Spleen (tissue), 11 donors: ENCODE data around the gene PCBP3. TPM values are rescaled to one million over a fixed set of nuclear protein-coding genes. Genes with fewer than 3 reads are reported as not detected.
"Not testable (repeated sequence)": the region's sequence is repeated elsewhere in the genome, so short reads cannot be mapped to it uniquely, and the experiment has no call there.

Source experiments
- DNase-seq: peaks from one replicate; pipeline ENCODE4 v3.0.0-alpha.2; 2020
- H3K27ac ChIP-seq, 8 donors: fragments of 200-600 bp; sonication (generic) in 7 of 8; 1 replicate in 4 of 8; 2 replicates in 4 of 8; pipeline versions ENCODE4 v1.5.0 to v1.8.0; 2016 to 2021; ENCODE audit warnings: inconsistent platforms in 4 of 8, mild to moderate bottlenecking in 4 of 8, moderate library complexity in 1 of 8
- H3K27me3 ChIP-seq, 7 donors: fragments of 200-600 bp; sonication (generic) in 6 of 7; replicated peaks in 1 of 7; 1 replicate in 4 of 7; 2 replicates in 3 of 7; pipeline versions ENCODE4 v1.5.0 to v1.8.0; 2016 to 2021; ENCODE audit warnings: inconsistent platforms in 3 of 7, mild to moderate bottlenecking in 1 of 7
- H3K36me3 ChIP-seq, 6 donors: fragments of 200-600 bp; sonication (generic) in 5 of 6; 1 replicate in 4 of 6; 2 replicates in 2 of 6; pipeline versions ENCODE4 v1.5.0 to v1.8.0; 2016 to 2021; ENCODE audit warnings: inconsistent platforms in 2 of 6
- H3K4me1 ChIP-seq, 6 donors: fragments of 200-600 bp; sonication (generic) in 5 of 6; 1 replicate in 3 of 6; 2 replicates in 3 of 6; pipeline versions ENCODE4 v1.5.0 to v1.8.0; 2016 to 2021; ENCODE audit warnings: inconsistent platforms in 3 of 6
- H3K4me3 ChIP-seq, 8 donors: fragments of 200-600 bp; sonication (generic) in 7 of 8; 1 replicate in 4 of 8; 2 replicates in 4 of 8; pipeline versions ENCODE4 v1.5.0 to v1.8.0; 2016 to 2021; ENCODE audit warnings: inconsistent platforms in 4 of 8, mild to moderate bottlenecking in 4 of 8, moderate library complexity in 2 of 8
- H3K9me3 ChIP-seq, 8 donors: fragments of 200-600 bp; sonication (generic) in 7 of 8; 1 replicate in 4 of 8; 2 replicates in 4 of 8; pipeline versions ENCODE4 v1.5.0 to v1.8.0; 2016 to 2021; ENCODE audit warnings: inconsistent platforms in 4 of 8
- CTCF ChIP-seq, 11 experiments: fragments of 200-600 bp in 7 of 11; fragments of 450-650 bp in 4 of 11; sonication (generic) in 4 of 11; IDR thresholded peaks in 8 of 11; conservative IDR thresholded peaks in 3 of 11; 1 replicate in 7 of 11; 2 replicates in 4 of 11; pipeline versions ENCODE4 v1.4.0 to v1.8.0; 2016 to 2021; ENCODE audit warnings: antibody characterized with exemption in 11 of 11, inconsistent platforms in 4 of 11, mild to moderate bottlenecking in 1 of 11
- POLR2A ChIP-seq, 3 donors: fragments of 450-650 bp; IDR thresholded peaks; one replicate each; pipeline ENCODE4 v1.5.1; 2017; ENCODE audit warnings: antibody characterized with exemption in 3 of 3, mild to moderate bottlenecking in 1 of 3
- POLR2AphosphoS5 ChIP-seq, 3 donors: sonication (generic); formaldehyde crosslinking; IDR thresholded peaks; one replicate each; pipeline ENCODE4 v1.5.1; 2017; ENCODE audit warnings: antibody characterized with exemption in 3 of 3
- WGBS, 5 donors: extraction: QIAGEN DNeasy Blood & Tissue Kit in 3 of 5; methylation state at CpG; one replicate each; pipeline versions ENCODE4 v1.1.5 to v1.1.7; 2013 to 2018; 5-methylcytosine and 5-hydroxymethylcytosine counted together
- intact Hi-C: fragments of 100-400 bp; cut with DNase I; formaldehyde crosslinking; loops from one replicate; pipeline ENCODE4 v1.15.0; 2023; ENCODE audit warnings: low total_unique reads
- polyA plus RNA-seq, 3 donors: library from polyadenylated mRNA; stranded (reverse); fragments of 200-250 nt; gene quantifications; one replicate each; pipeline ENCODE4 v1.2.1, GENCODE V29; 2013
- total RNA-seq, 7 donors: library from RNA; depleted of rRNA in 3 of 7; stranded (reverse); fragments of >200 nt in 3 of 7; fragmentation: NEBNext Ultra II Directional in 4 of 7; extraction: Animal tissue kit (Norgen Biotek cat#: 25700) in 4 of 7; gene quantifications; one replicate each; pipeline versions ENCODE4 v1.1.0 to v1.2.1, GENCODE V29; 2016 to 2021
- donor health status: healthy with polysubstance abuse.
- donor health status: DM: no; HTN: no; CAD: no; lungs with moderate emphysema.
- donor health status: DM: no; HTN: no; CAD: no.
- donor health status: Bipolar disorder and iron deficiency.
- donor health status: healthy.
- donor health status: DM: no; HTN: no; CAD: no.
- donor health status: DM: yes; HTN: yes; CAD: no.

PCBP3 gene
- total and polyA plus RNA-seq, 10 donors = 4.2 to 31.6 (median 15.2) TPM

DNA sequence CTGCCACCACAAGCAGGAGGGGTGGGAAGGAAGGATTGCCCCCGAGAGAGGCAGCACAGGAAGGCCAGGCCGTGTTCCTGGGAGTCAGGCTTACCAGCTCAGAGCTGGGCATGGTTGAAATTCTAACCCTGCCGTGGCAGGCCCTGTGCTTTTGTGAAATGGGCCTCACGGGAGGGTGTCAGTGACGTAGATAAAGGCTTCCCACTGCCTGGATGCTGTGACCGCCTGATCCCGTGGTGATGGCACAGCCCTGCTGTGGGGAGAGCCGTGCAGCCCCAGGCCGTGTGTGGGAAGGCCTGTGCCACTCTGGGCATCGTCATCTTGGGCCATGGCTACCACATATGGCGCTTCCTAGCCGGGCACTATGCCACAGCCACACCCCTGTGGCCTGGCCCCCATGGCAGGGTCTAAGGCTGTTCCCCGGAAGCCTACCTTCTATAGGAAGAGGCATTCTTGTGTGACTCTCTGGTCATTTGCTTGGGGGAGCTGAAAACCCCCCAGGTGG is 161.3 kb downstream of the PCBP3 start:
- DNase-seq = no peak
- TF ChIP-seq POLR2AphosphoS5 (IDR thresholded peaks at IDR 0.05) (no peak), POLR2A (IDR thresholded peaks at IDR 0.05) (no peak), CTCF (IDR thresholded peaks at IDR 0.05 in 8 of 11, conservative IDR thresholded peaks at IDR 0.05 in 3 of 11) (no peak)
- H3K36me3 ChIP-seq = peaks cover 0 to 18% (median 0%) of the 10 kb centered on the region in 6 donors

GRCh38 chr21:45805321-45805720 is 161.8 kb downstream of the PCBP3 start:
- no peak for DNase-seq
- H3K27ac ChIP-seq = no peak overlapping the region
- H3K4me1 ChIP-seq = no peaks in the 10 kb centered on the region
- 63 to 75% (median 71%) methylated on average over 4 to 6 of the region's 6 CpGs for whole genome bisulfite sequencing, 5 donors
- peaks cover 0 to 4% (median 0%) of the 10 kb centered on the region in 8 donors for H3K9me3 ChIP-seq
- H3K36me3 ChIP-seq = peaks cover 0 to 18% (median 0%) of the 10 kb centered on the region in 6 donors
- TF ChIP-seq CTCF (IDR thresholded peaks at IDR 0.05 in 8 of 11, conservative IDR thresholded peaks at IDR 0.05 in 3 of 11) (no peak), POLR2AphosphoS5 (IDR thresholded peaks at IDR 0.05) (no peak), POLR2A (IDR thresholded peaks at IDR 0.05) (no peak)
- no peaks in the 10 kb centered on the region for H3K27me3 ChIP-seq
- H3K4me3 ChIP-seq = no peak overlapping the region
- intact Hi-C loops = no loop called here

More for the DNA sequence above, 161.3 kb downstream of the PCBP3 start:
- intact Hi-C loops = no loop called here
- Histone ChIP-seq H3K27ac (no peak overlapping the region), H3K9me3 (peaks cover 0 to 4% (median 0%) of the 10 kb centered on the region in 8 donors), H3K27me3 (no peaks in the 10 kb centered on the region), H3K4me3 (no peak overlapping the region), H3K4me1 (no peaks in the 10 kb centered on the region)
- 76 to 88% (median 85%) methylated on average over 9 to 13 of the region's 13 CpGs for WGBS, 5 donors

DNA sequence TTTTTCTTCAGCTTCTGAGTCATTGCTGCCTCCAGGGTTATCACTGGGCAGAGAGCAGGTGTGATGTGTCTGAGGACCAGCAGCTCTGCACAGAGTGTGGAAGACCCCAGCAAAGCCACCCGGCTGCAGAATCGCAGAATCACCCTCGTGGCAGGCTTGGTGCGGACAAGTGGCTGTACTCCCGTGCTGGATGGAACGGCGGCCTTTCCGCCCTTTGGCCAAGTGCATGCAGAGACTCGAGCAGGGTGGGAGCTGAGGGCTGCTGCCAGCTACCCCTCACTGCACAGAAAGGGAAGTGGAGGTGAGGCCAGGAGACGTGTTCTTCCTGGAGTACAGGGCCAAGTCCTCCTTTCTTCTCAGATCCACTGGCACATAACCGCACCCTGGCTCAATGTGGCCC is 162.5 kb downstream of the PCBP3 start:
- TF ChIP-seq CTCF (IDR thresholded peaks at IDR 0.05 in 8 of 11, conservative IDR thresholded peaks at IDR 0.05 in 3 of 11) (no peak), POLR2A (IDR thresholded peaks at IDR 0.05) (no peak), POLR2AphosphoS5 (IDR thresholded peaks at IDR 0.05) (no peak)
- peaks cover 0 to 15% (median 0%) of the 10 kb centered on the region in 6 donors for H3K36me3 ChIP-seq
- 86 to 90% (median 86%) methylated on average over 11 of the region's 11 CpGs for WGBS, 5 donors
- no peak for DNase-seq
- no peaks in the 10 kb centered on the region for H3K4me1 ChIP-seq
- H3K27me3 ChIP-seq = no peaks in the 10 kb centered on the region
- H3K4me3 ChIP-seq = no peak overlapping the region
- intact Hi-C loops = no loop called here
- H3K27ac ChIP-seq = no peak overlapping the region
- peaks cover 0 to 4% (median 0%) of the 10 kb centered on the region in 8 donors for H3K9me3 ChIP-seq

GRCh38 chr21:45808663-45809062 is 165.1 kb downstream of the PCBP3 start:
- 88 to 97% (median 91%) methylated on average over 3 of the region's 3 CpGs for WGBS, 5 donors
- H3K4me3 ChIP-seq, H3K9me3 ChIP-seq, H3K4me1 ChIP-seq, intact Hi-C loops, H3K27ac ChIP-seq, H3K36me3 ChIP-seq, H3K27me3 ChIP-seq, DNase-seq: not testable (repeated sequence)

- peak; percentile 58 for DNase-seq
- intact Hi-C loops = no loop called here
- H3K4me1 ChIP-seq = no peaks in the 10 kb centered on the region
- TF ChIP-seq CTCF (IDR thresholded peaks at IDR 0.05 in 8 of 11, conservative IDR thresholded peaks at IDR 0.05 in 3 of 11) (no peak), POLR2A (IDR thresholded peaks at IDR 0.05) (no peak), POLR2AphosphoS5 (IDR thresholded peaks at IDR 0.05) (no peak)
- H3K9me3 ChIP-seq = peaks cover 0 to 4% (median 0%) of the 10 kb centered on the region in 8 donors
- no peak overlapping the region for H3K27ac ChIP-seq
- H3K27me3 ChIP-seq = no peaks in the 10 kb centered on the region
- peaks cover 0 to 9% (median 0%) of the 10 kb centered on the region in 6 donors for H3K36me3 ChIP-seq
- H3K4me3 ChIP-seq = no peak overlapping the region
- 76 to 85% (median 80%) methylated on average over 12 to 13 of the region's 13 CpGs for WGBS, 5 donors
These were observed 165.9 kb downstream of the PCBP3 start for GRCh38 chr21:45809421-45809820.
